ENCODE results near the gene FKBP5.

DNA sequence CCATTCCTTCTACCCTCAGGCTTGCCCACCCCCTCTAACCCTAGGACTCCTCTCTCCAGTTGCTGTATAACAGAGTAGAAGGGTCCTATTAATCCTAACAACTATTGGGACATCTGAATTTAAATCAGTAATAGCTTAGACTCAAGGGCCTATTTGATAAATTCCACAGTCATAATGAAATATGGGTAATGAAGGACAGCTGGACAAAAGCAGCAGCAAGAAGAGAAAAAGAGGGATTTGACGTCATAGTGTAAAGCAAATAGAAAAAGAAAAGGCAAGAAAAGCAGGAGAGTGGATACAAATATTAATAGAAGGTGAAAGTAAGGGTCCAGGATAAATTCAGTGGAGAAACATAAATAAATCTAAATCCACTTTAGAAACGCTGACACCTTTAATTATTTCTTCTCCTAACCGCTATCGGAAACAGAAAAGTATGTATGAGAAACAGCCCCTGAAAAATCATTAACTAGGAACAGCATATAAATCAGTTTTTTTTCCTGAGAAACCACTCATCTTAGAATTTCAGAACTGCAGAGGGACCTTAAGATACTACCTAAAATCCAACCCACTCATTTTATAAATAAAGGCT lies 12.8 kb downstream of the FKBP5 start:
- TF ChIP-seq EP300 (IDR thresholded peaks at IDR 0.05) (no peak), CTCF (IDR thresholded peaks at IDR 0.05) (no peak), REST (IDR thresholded peaks at IDR 0.05) (no peak), CHD2 (IDR thresholded peaks at IDR 0.05; ENCODE audit: low read length, partially characterized antibody) (no peak), GATA3 (IDR thresholded peaks at IDR 0.05; ENCODE audit: borderline replicate concordance) (no peak), PHF8 (IDR thresholded peaks at IDR 0.05; ENCODE audit: borderline replicate concordance, low read depth) (no peak), NFE2L2 (conservative IDR thresholded peaks at IDR 0.05; ENCODE audit: low read length) (no peak), HDAC2 (IDR thresholded peaks at IDR 0.05) (no peak), HMGXB4 (CRISPR knock-in tag; IDR thresholded peaks at IDR 0.05; ENCODE audit: borderline replicate concordance) (no peak), SMC3 (IDR thresholded peaks at IDR 0.05) (no peak)
